Measurements from ENCODE around the gene LEKR1.

The LEKR1 gene

DNA sequence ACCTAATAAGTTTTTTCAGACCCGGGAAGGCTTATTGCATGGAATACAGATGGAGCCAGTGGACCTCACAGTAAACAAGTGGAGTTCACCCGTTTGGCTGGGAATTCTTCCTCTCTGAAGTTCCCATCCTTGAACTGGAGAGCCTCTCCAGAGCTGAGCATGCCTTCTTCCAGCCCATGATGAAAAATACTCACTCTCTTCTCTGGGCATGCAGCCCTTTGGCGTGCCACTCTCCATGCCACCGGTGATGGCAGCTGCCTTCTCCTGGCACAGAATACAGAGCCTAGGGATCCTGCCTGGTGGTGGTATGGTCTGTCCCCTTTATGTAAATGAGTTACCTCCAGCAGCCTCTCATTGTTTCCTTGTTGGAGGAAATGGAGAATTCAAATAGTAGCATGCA lies 150.8 kb downstream of the LEKR1 start:
- TF ChIP-seq, protein P1, sequence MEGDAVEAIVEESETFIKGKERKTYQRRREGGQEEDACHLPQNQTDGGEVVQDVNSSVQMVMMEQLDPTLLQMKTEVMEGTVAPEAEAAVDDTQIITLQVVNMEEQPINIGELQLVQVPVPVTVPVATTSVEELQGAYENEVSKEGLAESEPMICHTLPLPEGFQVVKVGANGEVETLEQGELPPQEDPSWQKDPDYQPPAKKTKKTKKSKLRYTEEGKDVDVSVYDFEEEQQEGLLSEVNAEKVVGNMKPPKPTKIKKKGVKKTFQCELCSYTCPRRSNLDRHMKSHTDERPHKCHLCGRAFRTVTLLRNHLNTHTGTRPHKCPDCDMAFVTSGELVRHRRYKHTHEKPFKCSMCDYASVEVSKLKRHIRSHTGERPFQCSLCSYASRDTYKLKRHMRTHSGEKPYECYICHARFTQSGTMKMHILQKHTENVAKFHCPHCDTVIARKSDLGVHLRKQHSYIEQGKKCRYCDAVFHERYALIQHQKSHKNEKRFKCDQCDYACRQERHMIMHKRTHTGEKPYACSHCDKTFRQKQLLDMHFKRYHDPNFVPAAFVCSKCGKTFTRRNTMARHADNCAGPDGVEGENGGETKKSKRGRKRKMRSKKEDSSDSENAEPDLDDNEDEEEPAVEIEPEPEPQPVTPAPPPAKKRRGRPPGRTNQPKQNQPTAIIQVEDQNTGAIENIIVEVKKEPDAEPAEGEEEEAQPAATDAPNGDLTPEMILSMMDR (IDR thresholded peaks at IDR 0.05; ENCODE audit: insufficient read depth, low read depth, low read length, missing control alignments): no peak
- no peak for DNase-seq (ENCODE audit: low read depth)

DNA sequence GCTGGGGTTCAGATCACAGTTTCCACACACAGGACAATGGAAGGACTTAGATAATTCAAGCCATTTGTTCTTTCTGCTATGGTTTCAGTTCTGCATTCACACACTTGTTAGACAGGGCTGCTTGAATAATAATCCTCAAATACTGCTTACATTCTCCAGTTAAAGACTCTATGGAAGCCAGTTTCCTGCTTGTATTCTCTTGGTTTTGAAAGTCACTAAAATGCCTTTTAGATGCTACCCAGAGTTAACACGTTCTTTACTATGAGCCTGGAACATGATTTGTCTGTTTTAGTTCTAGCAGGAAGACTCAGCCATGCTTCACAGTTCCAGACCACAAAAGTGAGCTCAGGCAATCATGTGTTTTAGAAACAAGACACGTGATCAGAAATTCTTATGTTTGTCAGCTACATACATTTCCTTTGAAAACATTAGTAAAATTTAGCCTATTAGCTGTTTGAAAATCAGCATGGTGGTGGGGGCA lies 152.4 kb downstream of the LEKR1 start:
- H3K4me3 ChIP-seq (ENCODE audit: low read depth, low read length): peak overlapping the region; percentile 0; the same call in 1 of the 2 replicates
- DNase-seq (ENCODE audit: low read depth): peak; percentile 80
- TF ChIP-seq, protein P1 (IDR thresholded peaks at IDR 0.05; ENCODE audit: insufficient read depth, low read depth, low read length, missing control alignments): no peak

More for the DNA sequence above, 150.8 kb downstream of the LEKR1 start:
- no peak overlapping the region for H3K4me3 ChIP-seq (ENCODE audit: low read depth, low read length)

DNA sequence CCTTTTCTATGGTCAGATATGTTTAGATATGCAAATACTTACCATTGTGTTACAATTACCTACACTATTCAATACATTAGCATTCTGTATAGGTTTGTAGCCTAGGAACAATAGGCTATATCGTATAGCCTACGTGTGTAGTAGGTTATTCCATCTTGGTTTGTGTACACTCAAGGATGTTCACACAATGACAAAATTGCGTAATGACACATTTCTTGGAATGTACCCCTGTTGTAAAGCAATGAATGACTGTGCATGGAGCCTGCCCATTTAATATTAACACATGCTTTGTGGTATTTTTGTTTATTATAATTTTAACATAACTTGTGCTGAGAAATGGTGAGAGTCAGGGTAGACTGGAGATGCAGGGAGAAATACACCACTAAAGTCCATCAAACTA lies 154.9 kb downstream of the LEKR1 start:
- DNase-seq (ENCODE audit: low read depth): no peak
- H3K4me3 ChIP-seq (ENCODE audit: low read depth, low read length): no peak overlapping the region
- TF ChIP-seq, protein P1 (IDR thresholded peaks at IDR 0.05; ENCODE audit: insufficient read depth, low read depth, low read length, missing control alignments): no peak

DNA sequence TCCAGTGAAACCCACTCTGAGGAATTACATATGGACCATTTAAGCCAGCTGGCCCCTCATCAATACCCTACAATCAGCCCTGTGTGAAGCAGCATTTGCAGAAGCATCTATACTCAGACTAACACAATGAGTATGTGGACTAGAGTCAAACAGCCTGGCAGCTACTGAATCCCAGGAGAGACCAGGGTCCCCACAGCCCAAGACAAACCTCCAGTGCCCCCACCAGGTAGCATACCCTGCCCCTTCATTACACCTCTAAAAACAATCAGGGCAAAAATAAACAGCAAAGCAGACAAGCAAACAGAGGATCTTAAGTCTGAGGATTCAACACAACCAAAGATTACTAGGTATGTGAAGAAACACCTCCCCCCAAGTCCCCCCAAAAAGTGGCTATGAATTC lies 157.4 kb downstream of the LEKR1 start:
- TF ChIP-seq, protein P1 (IDR thresholded peaks at IDR 0.05; ENCODE audit: insufficient read depth, low read depth, low read length, missing control alignments): no peak

DNA sequence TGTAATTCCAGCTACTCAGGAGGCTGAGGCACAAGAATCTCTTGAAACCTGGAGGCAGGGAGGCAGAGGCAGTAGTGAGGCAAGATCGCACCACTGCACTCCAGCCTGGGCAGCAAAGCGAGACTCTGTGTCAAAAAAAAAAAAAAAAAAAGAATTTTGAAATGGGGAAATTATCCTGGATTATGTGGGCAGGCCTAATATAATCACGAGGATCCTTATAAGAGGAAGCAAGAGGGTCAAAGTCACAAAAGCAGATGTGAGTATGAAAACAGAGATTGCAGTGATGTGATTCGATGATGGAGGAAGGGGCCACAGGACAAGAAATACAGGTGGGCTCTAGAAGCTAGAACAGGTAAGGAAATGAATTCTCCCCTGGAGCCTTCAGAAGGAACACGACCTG lies 159.6 kb downstream of the LEKR1 start:
- no peak overlapping the region for H3K4me3 ChIP-seq (ENCODE audit: low read depth, low read length)
- TF ChIP-seq, protein P1 (IDR thresholded peaks at IDR 0.05; ENCODE audit: insufficient read depth, low read depth, low read length, missing control alignments): no peak
- no peak for DNase-seq (ENCODE audit: low read depth)

More for the DNA sequence above, 157.4 kb downstream of the LEKR1 start:
- no peak for DNase-seq (ENCODE audit: low read depth)
- H3K4me3 ChIP-seq (ENCODE audit: low read depth, low read length): no peak overlapping the region

DNA sequence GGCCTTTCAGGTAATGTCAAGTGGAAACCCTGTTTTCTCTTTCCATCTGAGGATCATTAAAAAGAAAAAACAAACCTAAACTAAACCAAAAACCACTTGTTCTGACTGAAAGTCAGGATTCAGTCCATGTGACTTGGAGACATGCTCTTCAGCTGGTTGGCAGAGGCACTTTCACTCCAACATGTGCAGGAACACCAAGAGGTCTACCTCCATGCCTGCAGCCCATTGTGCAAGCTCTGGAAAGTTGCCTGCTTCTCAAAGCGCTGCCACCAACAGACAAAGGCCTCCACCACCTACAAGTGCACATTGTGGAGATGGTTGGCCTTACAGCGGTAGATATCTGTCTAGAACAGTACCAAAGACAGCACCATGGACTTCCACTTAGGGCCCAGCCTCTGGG lies 161.8 kb downstream of the LEKR1 start:
- TF ChIP-seq, protein P1 (IDR thresholded peaks at IDR 0.05; ENCODE audit: insufficient read depth, low read depth, low read length, missing control alignments): no peak
- H3K4me3 ChIP-seq (ENCODE audit: low read depth, low read length): no peak overlapping the region

DNA sequence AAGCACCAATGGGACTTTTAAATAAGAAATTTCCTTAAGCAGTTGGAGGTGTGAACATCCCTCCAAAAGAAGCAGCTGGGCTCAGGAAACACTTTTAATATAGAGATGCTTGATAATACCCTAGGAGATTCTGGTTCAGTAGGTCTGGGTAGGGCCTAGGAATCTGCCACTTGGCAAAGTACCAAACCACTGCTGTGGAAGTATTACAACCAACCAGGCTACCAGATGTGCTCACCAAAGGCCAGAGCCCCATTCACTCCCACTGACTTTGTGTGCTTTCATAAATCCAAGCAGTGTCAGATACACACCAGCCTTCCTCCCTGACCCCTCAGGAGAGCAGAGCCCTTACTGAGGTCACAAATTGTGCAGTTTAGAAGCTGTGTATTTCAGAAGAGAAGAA lies 171.2 kb downstream of the LEKR1 start:
- TF ChIP-seq, protein P1 (IDR thresholded peaks at IDR 0.05; ENCODE audit: insufficient read depth, low read depth, low read length, missing control alignments): no peak
- no peak for DNase-seq (ENCODE audit: low read depth)
- H3K4me3 ChIP-seq (ENCODE audit: low read depth, low read length): no peak overlapping the region

More for the DNA sequence above, 161.8 kb downstream of the LEKR1 start:
- no peak for DNase-seq (ENCODE audit: low read depth)
